Measurements from ENCODE around the gene E2F4.

The E2F4 gene

DNA sequence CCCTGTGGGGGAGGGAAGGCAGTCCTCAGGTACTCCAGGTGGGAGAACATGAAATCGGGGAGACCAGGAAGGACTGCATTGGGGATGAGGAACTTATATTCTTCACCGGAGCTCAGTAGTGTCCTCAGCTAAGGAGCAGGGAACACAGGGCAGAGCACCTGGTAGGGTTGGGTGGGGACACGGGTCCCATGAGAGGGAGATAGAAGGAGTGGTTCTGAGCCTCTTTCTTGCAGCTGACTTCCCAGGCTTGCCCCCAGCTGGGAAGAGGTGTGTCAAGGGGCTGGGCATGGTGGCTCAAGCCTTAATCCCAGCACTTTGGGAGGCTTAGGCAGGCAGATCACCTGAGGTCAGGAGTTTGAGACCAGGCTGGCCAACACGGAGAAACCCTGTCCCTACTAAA is 53.2 kb downstream of the E2F4 start:
- Mint-ChIP-seq H3K4me1 (peaks cover 51% of the 10 kb centered on the region), H3K36me3 (ENCODE audit: insufficient read depth) (peaks cover 2% of the 10 kb centered on the region), H3K27ac (ENCODE audit: low read depth) (peak overlapping the region; percentile 97), H3K9me3 (no peaks in the 10 kb centered on the region), H3K27me3 (peaks cover 10% of the 10 kb centered on the region), H3K4me3 (peak overlapping the region; percentile 91)
- DNase-seq (ENCODE audit: low spot score in 2 of 2) (no peak), ATAC-seq (replicated peaks; ENCODE audit: extremely low read depth, poor library complexity, severe bottlenecking) (no peak)

DNA sequence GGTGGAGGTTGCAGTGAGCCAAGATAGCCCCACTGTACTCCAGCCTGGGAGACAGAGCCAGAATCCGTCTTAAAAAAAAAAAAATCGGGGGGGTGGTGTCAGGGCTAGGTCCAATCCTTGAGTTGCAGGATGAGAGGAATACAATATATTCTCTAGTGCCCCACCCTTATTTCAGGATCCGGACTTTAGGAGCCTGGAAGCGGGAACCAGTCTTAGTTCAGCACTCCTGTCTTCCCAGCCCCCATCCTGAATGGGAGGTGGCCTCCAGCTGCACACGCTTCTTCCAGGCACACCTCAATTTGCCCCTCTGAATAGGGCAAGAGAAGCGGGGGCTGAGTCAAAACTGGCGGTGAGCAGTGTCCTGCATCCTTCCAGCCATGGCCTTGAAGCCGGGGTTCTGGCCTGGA is 53.7 kb downstream of the E2F4 start:
- Mint-ChIP-seq H3K27ac (ENCODE audit: low read depth) (peak overlapping the region; percentile 97), H3K4me1 (peaks cover 51% of the 10 kb centered on the region)

DNA sequence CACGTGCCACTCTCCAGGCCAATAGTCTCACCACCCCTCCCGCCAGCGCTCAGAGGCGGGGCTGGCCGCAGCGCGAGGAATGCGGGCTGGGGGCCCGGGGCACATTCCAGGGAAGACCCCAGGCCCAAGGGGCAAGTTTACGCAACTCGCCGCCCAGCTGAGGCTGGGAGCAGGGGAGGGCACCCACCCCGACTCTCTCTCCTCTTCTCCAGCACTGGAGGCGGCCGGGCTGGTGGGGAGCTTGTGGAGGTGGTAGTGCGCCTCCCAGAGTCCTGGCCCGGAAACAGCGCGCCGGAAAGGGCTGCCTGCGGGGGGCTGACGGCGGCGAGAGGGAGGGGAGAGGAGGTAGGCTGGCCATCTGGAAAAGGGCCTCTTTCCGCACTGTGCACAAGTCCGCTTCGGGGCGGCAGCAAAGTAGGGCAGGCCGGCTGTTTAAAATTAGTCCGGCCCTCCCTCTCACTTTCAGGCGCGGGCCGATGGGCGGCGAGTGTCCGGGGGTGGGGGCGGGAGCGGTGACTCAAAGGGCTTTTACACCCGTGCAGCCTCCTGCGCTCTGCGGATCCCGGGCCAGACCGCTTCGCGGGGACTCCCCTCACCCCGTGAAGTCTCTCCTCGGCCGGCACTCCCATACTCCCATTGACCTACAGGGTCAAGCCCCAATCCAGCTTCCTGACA is 54.3 kb downstream of the E2F4 start:
- no peaks in the 10 kb centered on the region for H3K9me3 Mint-ChIP-seq
- DNase-seq (ENCODE audit: low spot score in 2 of 2), result no peak
- H3K27ac Mint-ChIP-seq (ENCODE audit: low read depth), result peak overlapping the region; percentile 85
- ATAC-seq (replicated peaks; ENCODE audit: extremely low read depth, poor library complexity, severe bottlenecking), result no peak
- peaks cover 11% of the 10 kb centered on the region for H3K27me3 Mint-ChIP-seq
- H3K36me3 Mint-ChIP-seq (ENCODE audit: insufficient read depth), result peaks cover 2% of the 10 kb centered on the region
- peak overlapping the region; percentile 91 for H3K4me3 Mint-ChIP-seq
- peaks cover 51% of the 10 kb centered on the region for H3K4me1 Mint-ChIP-seq

More for the DNA sequence above, 53.7 kb downstream of the E2F4 start:
- Mint-ChIP-seq H3K27me3 (peaks cover 11% of the 10 kb centered on the region), H3K9me3 (no peaks in the 10 kb centered on the region), H3K4me3 (peak overlapping the region; percentile 91), H3K36me3 (ENCODE audit: insufficient read depth) (peaks cover 2% of the 10 kb centered on the region)
- no peak for DNase-seq (ENCODE audit: low spot score in 2 of 2)
- no peak for ATAC-seq (replicated peaks; ENCODE audit: extremely low read depth, poor library complexity, severe bottlenecking)

DNA sequence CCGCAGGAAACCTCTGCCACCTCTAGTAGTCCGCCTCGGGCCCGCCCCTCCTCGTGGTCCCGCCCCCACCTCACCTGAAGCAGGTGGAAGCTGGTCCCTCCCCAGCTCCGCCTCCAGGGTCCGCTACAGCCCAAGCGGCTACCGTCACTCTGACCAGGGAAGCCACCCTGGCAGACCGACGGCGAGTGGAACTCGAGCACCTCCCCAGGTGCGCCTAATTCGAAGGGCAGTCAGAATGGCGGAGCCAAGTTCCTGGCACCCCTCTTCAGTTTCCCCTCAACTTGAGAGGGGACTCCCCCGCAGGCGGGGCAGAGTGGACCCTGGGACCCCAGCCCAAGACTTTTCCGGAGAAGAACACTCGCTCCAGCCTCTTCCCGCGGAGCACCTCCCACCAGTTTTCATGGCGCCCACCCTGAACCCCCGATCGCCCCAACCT is 54.8 kb downstream of the E2F4 start:
- Mint-ChIP-seq H3K27ac (ENCODE audit: low read depth) (peak overlapping the region; percentile 85), H3K4me1 (peaks cover 47% of the 10 kb centered on the region), H3K27me3 (peaks cover 11% of the 10 kb centered on the region), H3K4me3 (peak overlapping the region; percentile 91), H3K36me3 (ENCODE audit: insufficient read depth) (peaks cover 2% of the 10 kb centered on the region), H3K9me3 (no peaks in the 10 kb centered on the region)
- DNase-seq (ENCODE audit: low spot score in 2 of 2), result no peak
- ATAC-seq (replicated peaks; ENCODE audit: extremely low read depth, poor library complexity, severe bottlenecking), result no peak

DNA sequence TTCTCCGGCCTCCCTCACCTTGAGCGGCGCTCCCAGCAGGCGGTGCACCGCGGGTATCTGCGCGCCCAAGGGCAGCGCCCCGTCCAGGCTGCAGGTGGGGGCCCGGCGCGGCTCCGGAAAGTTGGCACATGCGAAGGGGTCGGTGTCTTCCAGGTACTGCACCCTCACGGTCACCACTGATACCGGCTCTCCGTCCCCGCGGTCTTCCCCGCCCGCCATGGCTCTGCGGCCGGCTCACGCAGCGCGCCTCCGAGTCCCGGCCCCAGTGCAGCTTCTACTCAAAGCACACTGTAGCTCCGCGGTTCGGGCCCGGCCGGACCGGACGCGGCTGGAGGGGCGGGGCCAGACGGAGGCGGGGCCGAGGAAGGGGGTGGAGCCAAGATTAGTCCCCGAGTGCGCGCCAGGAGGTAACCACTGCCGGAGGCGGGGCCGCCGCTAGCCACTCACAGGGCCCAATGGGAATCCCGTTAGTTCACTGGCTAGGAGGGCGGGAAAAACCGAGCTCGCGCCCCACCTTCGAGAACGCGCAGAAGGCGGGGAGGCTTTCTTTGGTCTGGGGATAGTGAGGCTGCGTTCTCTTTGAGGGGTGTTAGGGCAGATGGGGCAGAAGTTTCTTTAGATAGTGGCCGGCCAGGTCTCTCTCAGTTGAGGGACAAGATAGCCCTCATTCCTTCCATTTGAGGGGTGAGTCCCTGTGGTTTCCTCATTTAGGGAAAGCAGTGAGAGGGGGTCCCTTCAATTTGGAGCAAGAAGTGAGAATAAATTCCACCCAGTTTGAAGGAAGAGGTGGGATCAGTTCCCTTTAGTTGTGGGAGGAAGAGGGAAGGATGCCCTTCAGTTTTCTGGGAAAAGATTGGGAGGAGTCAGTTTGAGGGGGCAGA is 55.5 kb downstream of the E2F4 start, which contains the start of gene FHOD1:
Gene FHOD1, minus strand, starts transcription at position 290 of the 881 bp plus-strand sequence. Its CDS starts 71 bp downstream, at position 219.
- DNase-seq (ENCODE audit: low spot score in 2 of 2) (peak; percentile 91 to 97), ATAC-seq (replicated peaks; ENCODE audit: extremely low read depth, poor library complexity, severe bottlenecking) (peak; percentile 70)
- H3K9me3 Mint-ChIP-seq, result no peaks in the 10 kb centered on the region
- H3K27me3 Mint-ChIP-seq, result peaks cover 11% of the 10 kb centered on the region
- peaks cover 45% of the 10 kb centered on the region for H3K4me1 Mint-ChIP-seq
- peak within 1 kb of the TSS; percentile 91 for H3K4me3 Mint-ChIP-seq
- H3K36me3 Mint-ChIP-seq (ENCODE audit: insufficient read depth), result peaks cover 2% of the 10 kb centered on the region
- peak within 1 kb of the TSS; percentile 85 for H3K27ac Mint-ChIP-seq (ENCODE audit: low read depth)

DNA sequence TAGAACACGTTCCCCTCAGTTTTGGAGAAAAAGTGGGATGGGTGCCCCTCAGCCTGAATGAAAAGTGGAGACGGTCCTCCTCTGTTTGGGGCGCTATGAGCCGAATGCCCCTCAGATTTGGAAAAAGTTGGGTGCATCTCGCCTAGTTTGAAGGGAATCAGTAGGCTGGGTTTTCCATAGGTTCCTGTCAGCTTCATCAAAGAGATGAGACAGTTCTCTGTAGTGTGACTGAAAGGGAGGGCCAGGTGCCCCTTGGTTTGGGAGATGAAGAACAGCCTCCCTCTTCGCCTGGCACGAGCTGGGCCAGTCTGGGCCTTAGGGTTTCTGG is 56.1 kb downstream of the E2F4 start:
- peaks cover 41% of the 10 kb centered on the region for H3K4me1 Mint-ChIP-seq
- ATAC-seq (replicated peaks; ENCODE audit: extremely low read depth, poor library complexity, severe bottlenecking) (no peak), DNase-seq (ENCODE audit: low spot score in 2 of 2) (no peak)
- no peaks in the 10 kb centered on the region for H3K9me3 Mint-ChIP-seq
- peaks cover 4% of the 10 kb centered on the region for H3K36me3 Mint-ChIP-seq (ENCODE audit: insufficient read depth)
- H3K27ac Mint-ChIP-seq (ENCODE audit: low read depth), result peak overlapping the region; percentile 85
- H3K27me3 Mint-ChIP-seq, result peaks cover 11% of the 10 kb centered on the region
- H3K4me3 Mint-ChIP-seq, result peak overlapping the region; percentile 91
